ENCODE measurements around the gene PHF20. TPM values are rescaled to one million over a fixed set of nuclear protein-coding genes. Genes with fewer than 3 reads are reported as not detected.

PHF20 gene
- total and polyA plus RNA-seq, 2 of the 13 experiments (the other 11 are each of a cell fraction or from before 2014, with no cell fraction given), result 22.8 to 34.1 TPM

- peak; percentile 97 for TF ChIP-seq ARID4A (CRISPR knock-in tag; IDR thresholded peaks at IDR 0.05; ENCODE audit: borderline replicate concordance)
- TF ChIP-seq ZNF83 (CRISPR knock-in tag; IDR thresholded peaks at IDR 0.05; ENCODE audit: borderline replicate concordance), result peak; percentile 34
- peak; percentile 71 for TF ChIP-seq TSC22D2 (CRISPR knock-in tag; IDR thresholded peaks at IDR 0.05; ENCODE audit: borderline replicate concordance)
- peak; percentile 78 for TF ChIP-seq SKI (IDR thresholded peaks at IDR 0.05; ENCODE audit: partially characterized antibody)
- TF ChIP-seq ZSCAN12 (CRISPR knock-in tag; IDR thresholded peaks at IDR 0.05), result peak; percentile 21
- TF ChIP-seq TOPORS (CRISPR knock-in tag; IDR thresholded peaks at IDR 0.05), result peak; percentile 98
- no peak for TF ChIP-seq MBNL3 (CRISPR knock-in tag; conservative IDR thresholded peaks at IDR 0.05)
- peak; percentile 98 for TF ChIP-seq POGK (CRISPR knock-in tag; conservative IDR thresholded peaks at IDR 0.05)
- TF ChIP-seq ZNF547 (CRISPR knock-in tag; IDR thresholded peaks at IDR 0.05), result peak; percentile 99
- peak; percentile 99 for TF ChIP-seq SALL2 (CRISPR knock-in tag; IDR thresholded peaks at IDR 0.05)
- TF ChIP-seq NFYC (CRISPR knock-in tag; IDR thresholded peaks at IDR 0.05), result peak; percentile 59
- peak; percentile 72; the same call in 1 of the 2 replicates for TF ChIP-seq PREB (CRISPR knock-in tag; IDR thresholded peaks at IDR 0.05)
- TF ChIP-seq POLR2A (IDR thresholded peaks at IDR 0.05; ENCODE audit: insufficient read depth in 1 of 2, low read depth in 2 of 2, low read length in 2 of 2), result peak; percentile 97
- peak; percentile 99 for TF ChIP-seq NR0B2 (CRISPR knock-in tag; IDR thresholded peaks at IDR 0.05)
- no peak; the same call in 1 of the 2 replicates for TF ChIP-seq PBX3 (CRISPR knock-in tag; IDR thresholded peaks at IDR 0.05; ENCODE audit: borderline replicate concordance)
- peak; percentile 47 for TF ChIP-seq ZNF740 (CRISPR knock-in tag; IDR thresholded peaks at IDR 0.05)
- TF ChIP-seq ZNF468 (CRISPR knock-in tag; IDR thresholded peaks at IDR 0.05), result peak; percentile 96
- TF ChIP-seq ISX (CRISPR knock-in tag; conservative IDR thresholded peaks at IDR 0.05), result no peak; the same call in 1 of the 2 replicates
- TF ChIP-seq MTERF4 (CRISPR knock-in tag; IDR thresholded peaks at IDR 0.05), result peak; percentile 97
Observed at GRCh38 chr20:35954200-35954906, 182.5 kb downstream of the PHF20 start, which contains the start of gene SCAND1 (continued).
